SK-N-SH treated with all-trans-retinoic acid at 6 μM for 48 hours (cell line): ENCODE data around the gene TWNK.

Experiments
- BACH2 ChIP-seq: fragments of 250-450 bp; sonication (Bioruptor Pico); IDR thresholded peaks from 2 replicates; pipeline ENCODE4 v1.9.0; 2021; ENCODE audit warnings: mild to moderate bottlenecking, borderline replicate concordance
- ZC3H10 ChIP-seq: fragments of 250-450 bp; sonication (Bioruptor Pico); IDR thresholded peaks from 2 replicates; pipeline ENCODE4 v1.5.1; 2021; ENCODE audit warnings: mild to moderate bottlenecking, moderate library complexity
- ZNF8 ChIP-seq: fragments of 450-650 bp; formaldehyde crosslinking; IDR thresholded peaks from 2 replicates; pipeline ENCODE4 v1.5.0; 2020; ENCODE audit warnings: mild to moderate bottlenecking, moderate library complexity
- TF ChIP-seq, protein P1 (sequence below): fragments of 250-450 bp; sonication (Bioruptor Pico); IDR thresholded peaks from 2 replicates; pipeline ENCODE4 v1.8.0; 2021; ENCODE audit warnings: low read depth, mild to moderate bottlenecking, moderate library complexity, borderline replicate concordance

- no peak for TF ChIP-seq BACH2 (CRISPR knock-in tag)
- no peak for TF ChIP-seq ZNF8
- TF ChIP-seq ZC3H10 = no peak
- TF ChIP-seq, protein P1, sequence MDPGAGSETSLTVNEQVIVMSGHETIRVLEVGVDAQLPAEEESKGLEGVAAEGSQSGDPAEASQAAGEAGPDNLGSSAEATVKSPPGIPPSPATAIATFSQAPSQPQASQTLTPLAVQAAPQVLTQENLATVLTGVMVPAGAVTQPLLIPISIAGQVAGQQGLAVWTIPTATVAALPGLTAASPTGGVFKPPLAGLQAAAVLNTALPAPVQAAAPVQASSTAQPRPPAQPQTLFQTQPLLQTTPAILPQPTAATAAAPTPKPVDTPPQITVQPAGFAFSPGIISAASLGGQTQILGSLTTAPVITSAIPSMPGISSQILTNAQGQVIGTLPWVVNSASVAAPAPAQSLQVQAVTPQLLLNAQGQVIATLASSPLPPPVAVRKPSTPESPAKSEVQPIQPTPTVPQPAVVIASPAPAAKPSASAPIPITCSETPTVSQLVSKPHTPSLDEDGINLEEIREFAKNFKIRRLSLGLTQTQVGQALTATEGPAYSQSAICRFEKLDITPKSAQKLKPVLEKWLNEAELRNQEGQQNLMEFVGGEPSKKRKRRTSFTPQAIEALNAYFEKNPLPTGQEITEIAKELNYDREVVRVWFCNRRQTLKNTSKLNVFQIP = no peak
These were observed 54.0 kb downstream of the TWNK start for GRCh38 chr10:101041252-101041761.
